Measurements from ENCODE around the gene EEF2K. TPM values are rescaled to one million over a fixed set of nuclear protein-coding genes. Genes with fewer than 3 reads are reported as not detected.
A peak's percentile ranks its signal among the peaks of the same experiment; 100 is the strongest.

Gene EEF2K
- total and polyA plus RNA-seq, 2 of the 13 experiments (the other 11 are each of a cell fraction or from before 2014, with no cell fraction given) = 22.0 to 23.8 TPM

GRCh38 chr16:22191532-22192260, 14.4 kb upstream of the EEF2K start (continued):
- no peak for TF ChIP-seq ZNF557 (CRISPR knock-in tag; IDR thresholded peaks at IDR 0.05)
- TF ChIP-seq ZNF326 (CRISPR knock-in tag; IDR thresholded peaks at IDR 0.05; ENCODE audit: borderline replicate concordance) = no peak
- TF ChIP-seq TRIM22 (IDR thresholded peaks at IDR 0.05) = no peak
- TF ChIP-seq NCOA1 (CRISPR knock-in tag; IDR thresholded peaks at IDR 0.05) = no peak
- TF ChIP-seq ZNF263 (CRISPR knock-in tag; IDR thresholded peaks at IDR 0.05) = no peak
- TF ChIP-seq EED (CRISPR knock-in tag; IDR thresholded peaks at IDR 0.05) = no peak
- TF ChIP-seq THRA (CRISPR knock-in tag; IDR thresholded peaks at IDR 0.05; ENCODE audit: borderline replicate concordance) = no peak; the same call in 1 of the 2 replicates
- no peak for TF ChIP-seq POLR2AphosphoS5 (IDR thresholded peaks at IDR 0.05; ENCODE audit: low read depth, low read length)
- TF ChIP-seq NR3C1 (CRISPR knock-in tag; IDR thresholded peaks at IDR 0.05) = no peak
- no peak for TF ChIP-seq ZNF460 (CRISPR knock-in tag; IDR thresholded peaks at IDR 0.05; ENCODE audit: borderline replicate concordance)
- TF ChIP-seq ZNF572 (CRISPR knock-in tag; IDR thresholded peaks at IDR 0.05) = no peak
- no peak; the same call in 1 of the 2 replicates for TF ChIP-seq CENPBD1 (CRISPR knock-in tag; IDR thresholded peaks at IDR 0.05; ENCODE audit: borderline replicate concordance, low read depth)
- TF ChIP-seq TEAD2 (CRISPR knock-in tag; IDR thresholded peaks at IDR 0.05) = no peak
- no peak for TF ChIP-seq YEATS2 (CRISPR knock-in tag; IDR thresholded peaks at IDR 0.05; ENCODE audit: borderline replicate concordance)
- TF ChIP-seq SRSF4 (IDR thresholded peaks at IDR 0.05; ENCODE audit: low read depth, low read length, poor library complexity, severe bottlenecking) = no peak
- no peak for TF ChIP-seq NBN (conservative IDR thresholded peaks at IDR 0.05)
- TF ChIP-seq ARHGAP35 (CRISPR knock-in tag; IDR thresholded peaks at IDR 0.05; ENCODE audit: borderline replicate concordance) = no peak
- no peak for TF ChIP-seq RARG (CRISPR knock-in tag; IDR thresholded peaks at IDR 0.05; ENCODE audit: low read depth)
- no peak for TF ChIP-seq TFE3 (CRISPR knock-in tag; IDR thresholded peaks at IDR 0.05)
- TF ChIP-seq TSC22D2 (CRISPR knock-in tag; IDR thresholded peaks at IDR 0.05; ENCODE audit: borderline replicate concordance) = no peak
- TF ChIP-seq MTA1 (CRISPR knock-in tag; IDR thresholded peaks at IDR 0.05; ENCODE audit: borderline replicate concordance) = no peak
- 0 out of 2 replicates have a peak, but pooled peaks have one; percentile 41 for TF ChIP-seq CBX2 (IDR thresholded peaks at IDR 0.05; ENCODE audit: low read depth, low read length)
- TF ChIP-seq CBX2 (CRISPR knock-in tag; IDR thresholded peaks at IDR 0.05; ENCODE audit: low read depth) = no peak
- TF ChIP-seq ZNF362 (CRISPR knock-in tag; IDR thresholded peaks at IDR 0.05; ENCODE audit: borderline replicate concordance) = peak; percentile 38; the same call in 1 of the 2 replicates

Measured in HepG2 (cell line).